SK-N-DZ (cell line): ENCODE measurements around the gene ZNF33A. TPM values are rescaled to one million over a fixed set of nuclear protein-coding genes. Genes with fewer than 3 reads are reported as not detected.
"Not testable (repeated sequence)": the region's sequence is repeated elsewhere in the genome, so short reads cannot be mapped to it uniquely, and the experiment has no call there.

Experiments
- DNase-seq: peaks from one replicate; pipeline ENCODE4 v3.0.0-alpha.2; 2015; ENCODE audit warnings: low spot score
- polyA plus RNA-seq, 2 experiments: library from polyadenylated mRNA; depleted of rRNA; stranded (reverse); fragments of >200 nt; gene quantifications; 2 replicates each; pipeline ENCODE4 v1.2.3, GENCODE V29; 2014

The ZNF33A gene
- 19.8 and 25.3 TPM in 2 replicates for polyA plus RNA-seq (2014; cell fraction: cytosol; rRNA removed)
- polyA plus RNA-seq (2014; cell fraction: nucleus; rRNA removed), result 29.5 and 30.1 TPM in 2 replicates

DNA sequence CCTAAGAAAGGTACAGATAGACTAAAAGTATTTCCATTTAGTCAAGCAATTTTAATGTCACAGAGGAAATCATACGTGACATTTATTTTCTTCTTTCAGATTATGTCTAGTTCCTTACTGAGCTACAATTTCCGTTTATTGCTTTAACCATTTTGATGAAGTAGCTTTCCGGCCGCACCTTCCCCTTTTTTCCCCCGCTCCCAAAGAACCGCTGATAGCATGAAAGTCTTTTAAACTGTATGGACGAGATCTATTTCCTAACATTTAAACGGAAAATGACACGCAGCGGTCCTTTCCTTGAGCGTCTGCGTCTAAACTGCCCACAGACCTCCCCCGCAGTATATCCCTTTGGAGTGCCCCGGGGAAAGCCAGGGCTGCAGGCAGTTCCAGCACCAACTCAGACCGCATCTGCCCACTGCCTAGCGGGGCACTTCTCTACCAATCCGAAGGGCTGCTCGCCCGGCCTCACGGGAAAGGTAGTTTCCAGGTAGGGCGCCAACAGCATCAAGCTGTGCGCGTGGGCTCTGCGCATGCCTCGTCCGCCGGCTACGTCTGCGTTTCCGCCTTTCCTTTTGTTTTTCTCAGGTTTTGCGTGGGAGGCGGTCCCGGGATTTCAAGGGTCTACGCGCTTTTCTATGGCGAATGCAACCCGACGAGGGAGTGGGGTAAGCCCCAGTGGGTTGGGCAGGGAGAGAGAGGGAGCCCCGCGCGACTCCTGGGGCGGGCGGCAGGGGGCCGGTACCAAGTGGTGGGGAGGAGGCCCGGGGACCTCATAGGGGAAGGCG is at the start of gene ZNF33A:
Gene ZNF33A, plus strand, starts transcription at position 557 of the 785 bp plus-strand sequence. CDS start 1,667 bp downstream, outside the sequence.
- peak; percentile 89 for DNase-seq

- no peak for DNase-seq
Measured at GRCh38 chr10:37965006-37965405, 45.5 kb upstream of the ZNF33A start.

DNA sequence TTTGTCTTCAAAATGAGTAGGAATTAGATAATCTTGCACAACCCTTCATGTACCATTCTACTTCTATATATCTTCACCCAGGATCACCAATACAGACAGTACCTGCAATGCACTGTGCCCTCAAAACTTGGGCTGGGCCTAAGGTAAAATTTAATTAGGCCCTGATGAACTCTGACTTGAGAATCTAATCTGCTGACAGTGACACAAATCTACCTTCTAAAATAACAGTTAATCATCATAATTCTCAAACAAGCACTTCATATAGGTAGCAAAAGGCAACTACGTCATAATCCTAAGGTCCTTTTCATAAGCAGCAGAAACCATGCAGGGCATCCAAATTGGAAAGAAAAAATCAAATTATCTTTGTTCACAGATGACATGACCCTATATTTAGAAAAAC is 38.1 kb upstream of the ZNF33A start:
- no peak for DNase-seq

- peak; percentile 14 for DNase-seq
Measured at GRCh38 chr10:37975401-37975991, 35.0 kb upstream of the ZNF33A start.

DNA sequence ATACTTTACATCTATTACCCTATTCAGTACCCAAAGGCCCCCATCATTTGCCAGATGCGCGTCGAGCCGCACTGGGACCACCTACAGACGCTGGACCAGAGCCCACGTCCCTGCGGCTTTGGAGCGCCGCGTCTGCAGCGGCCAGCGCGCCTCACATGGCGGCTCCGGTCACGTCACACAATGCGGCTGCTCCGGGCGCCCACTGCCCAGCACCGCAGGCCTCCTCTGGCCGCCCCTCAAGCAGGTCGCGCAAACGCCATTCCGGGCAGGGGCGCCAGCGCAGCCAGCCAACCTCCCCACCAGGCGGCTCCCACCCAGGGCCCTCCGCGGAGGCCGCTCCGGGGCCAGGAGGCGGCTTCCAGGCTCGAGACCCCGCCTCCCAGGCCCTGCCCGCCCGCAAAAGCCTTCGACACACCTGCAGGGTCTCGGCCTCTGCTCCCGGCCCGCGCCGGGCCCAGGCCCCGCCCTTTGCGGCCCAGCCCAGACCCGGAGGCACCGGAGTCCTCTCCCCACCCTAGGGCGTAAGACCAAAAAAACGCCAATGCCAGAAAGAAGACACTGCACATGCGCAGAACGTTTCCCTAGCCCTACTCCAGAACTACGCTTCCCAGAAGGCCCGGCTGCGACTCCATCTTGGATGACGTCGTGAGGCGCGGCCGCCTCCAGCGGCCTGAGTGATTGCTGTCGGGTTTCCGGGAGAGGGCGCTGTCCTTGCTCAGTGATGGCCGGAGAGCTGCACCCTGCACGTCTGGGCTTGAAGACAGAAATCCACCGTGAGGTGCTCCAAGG is 34.2 kb upstream of the ZNF33A start, which contains the start of gene ZNF25:
Gene ZNF25, minus strand, starts transcription at position 557 of the 789 bp plus-strand sequence. CDS start 4,925 bp downstream, outside the sequence.
- peak; percentile 99 for DNase-seq

DNA sequence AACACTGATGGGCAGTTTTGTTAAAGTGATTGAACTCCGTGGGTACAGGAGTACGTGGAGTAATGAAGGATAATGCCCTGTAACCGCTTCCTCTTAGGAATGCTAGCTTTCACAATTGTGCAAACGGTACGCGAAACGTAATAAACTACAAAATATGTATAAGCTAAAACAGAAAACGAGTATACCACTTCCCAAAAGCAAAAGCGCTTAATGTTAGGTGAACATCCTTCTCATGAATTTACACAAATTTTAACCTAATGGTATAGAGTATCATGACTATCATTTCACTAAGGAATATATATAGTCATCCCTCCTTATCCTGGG is 33.6 kb upstream of the ZNF33A start:
- DNase-seq, result no peak

DNA sequence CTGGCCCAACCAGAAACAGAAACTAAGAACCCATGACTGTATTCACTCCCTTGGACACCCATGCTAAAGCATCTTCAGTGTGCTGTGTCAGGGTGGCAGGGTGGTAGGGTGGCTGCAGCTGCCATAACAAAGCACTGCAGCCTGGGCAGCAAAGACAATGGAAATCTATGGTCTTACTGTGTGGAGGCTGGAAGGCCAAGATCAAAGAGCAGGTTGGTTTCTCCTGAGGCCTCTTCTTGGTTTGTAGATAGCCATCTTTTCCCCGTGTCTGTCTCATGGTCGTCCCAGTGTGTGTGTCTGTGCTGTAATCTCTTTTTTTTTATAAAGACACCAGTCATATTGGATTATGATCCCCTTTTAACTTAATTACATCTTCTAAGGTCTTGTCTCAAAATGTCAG is 18.8 kb upstream of the ZNF33A start:
- no peak for DNase-seq

- peak; percentile 30 for DNase-seq
Measured at GRCh38 chr10:37992083-37992482, 18.4 kb upstream of the ZNF33A start.

GRCh38 chr10:37998920-37999319 is 11.6 kb upstream of the ZNF33A start:
- not testable (repeated sequence) for DNase-seq

- not testable (repeated sequence) for DNase-seq
Measured at GRCh38 chr10:38000474-38000873, 10.0 kb upstream of the ZNF33A start.

DNA sequence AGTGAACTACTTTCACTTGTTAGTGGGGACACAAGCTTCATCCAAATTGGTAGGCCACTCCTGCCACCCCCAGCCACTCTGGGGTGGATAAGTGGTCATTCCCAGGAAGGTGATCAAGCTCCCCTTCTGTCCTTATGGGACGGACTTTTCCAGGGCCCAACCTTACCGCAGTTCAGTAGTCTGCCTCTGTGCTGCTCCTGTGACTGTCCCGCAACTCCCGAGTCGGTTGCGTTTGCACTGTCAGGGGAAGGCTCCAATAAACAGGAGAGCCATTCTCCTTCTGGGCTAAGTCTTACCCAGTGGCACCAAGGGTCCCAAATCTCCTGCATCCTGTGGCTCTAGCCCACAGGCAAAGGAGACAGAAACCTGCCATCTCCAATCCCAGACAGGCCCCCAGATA is 7.4 kb upstream of the ZNF33A start:
- DNase-seq, result no peak

DNA sequence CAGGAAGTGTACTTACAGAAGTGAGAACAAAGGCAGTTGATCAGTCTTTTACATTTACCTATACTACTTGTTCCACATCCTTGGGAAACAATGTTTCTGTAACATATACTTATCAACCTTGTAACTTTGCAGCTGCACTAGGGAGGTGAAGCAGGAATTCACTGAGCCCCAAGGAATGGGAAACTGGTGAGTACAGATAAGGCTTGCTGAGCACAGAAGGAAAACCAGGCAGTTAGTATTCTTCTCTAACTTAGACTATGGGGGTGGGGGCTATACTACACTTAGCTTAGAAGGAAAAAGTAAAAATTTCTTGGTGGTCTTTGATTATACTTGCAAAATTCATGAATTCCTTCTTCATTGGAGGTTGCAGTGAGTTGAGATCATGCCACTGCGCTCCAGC is 6.9 kb upstream of the ZNF33A start:
- no peak for DNase-seq

DNA sequence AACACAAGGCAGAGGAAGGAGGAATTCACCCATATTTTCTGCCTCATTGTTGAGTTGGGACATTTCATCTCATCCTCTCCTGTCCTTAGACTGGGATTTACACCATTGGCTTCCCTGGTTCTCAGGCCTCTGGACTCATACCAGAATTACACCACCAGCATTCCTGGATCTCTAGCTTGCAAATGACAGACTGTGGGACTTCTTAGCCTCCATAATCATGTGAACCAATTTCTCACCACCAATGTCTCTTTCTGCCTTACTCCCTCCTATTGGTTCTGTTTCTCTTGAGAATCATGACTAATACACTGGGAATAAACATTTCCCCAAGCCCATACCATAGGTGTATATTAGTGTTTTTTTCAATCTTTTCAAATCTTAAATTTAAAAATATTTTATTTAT is 2.9 kb upstream of the ZNF33A start:
- no peak for DNase-seq

GRCh38 chr10:38007991-38008390 is 2.5 kb upstream of the ZNF33A start:
- DNase-seq, result no peak

GRCh38 chr10:38016354-38016753 is 5.9 kb downstream of the ZNF33A start:
- DNase-seq, result no peak

- DNase-seq, result not testable (repeated sequence)
Measured at GRCh38 chr10:38019124-38019523, 8.6 kb downstream of the ZNF33A start.

- DNase-seq, result no peak
Measured at GRCh38 chr10:38025283-38025682, 14.8 kb downstream of the ZNF33A start.

DNA sequence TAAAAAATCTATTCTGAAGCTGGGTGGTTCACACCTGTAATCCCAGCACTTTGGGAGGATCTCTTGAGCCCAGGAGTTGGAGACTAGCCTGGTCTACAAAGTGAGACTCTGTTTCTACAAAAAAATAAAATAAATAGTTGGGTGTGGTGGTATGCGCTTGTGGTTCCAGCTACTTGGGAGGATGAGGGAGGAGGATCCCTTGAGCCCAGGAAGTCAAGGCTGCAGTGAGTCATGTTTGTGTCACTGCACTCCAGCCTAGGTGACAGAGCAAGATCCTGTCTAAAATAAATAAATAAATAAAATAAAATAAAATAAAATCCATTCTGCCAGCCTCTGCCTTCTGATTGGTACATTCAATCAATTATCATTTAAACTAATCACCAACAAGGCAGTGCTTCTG is 17.5 kb downstream of the ZNF33A start:
- DNase-seq, result no peak

DNA sequence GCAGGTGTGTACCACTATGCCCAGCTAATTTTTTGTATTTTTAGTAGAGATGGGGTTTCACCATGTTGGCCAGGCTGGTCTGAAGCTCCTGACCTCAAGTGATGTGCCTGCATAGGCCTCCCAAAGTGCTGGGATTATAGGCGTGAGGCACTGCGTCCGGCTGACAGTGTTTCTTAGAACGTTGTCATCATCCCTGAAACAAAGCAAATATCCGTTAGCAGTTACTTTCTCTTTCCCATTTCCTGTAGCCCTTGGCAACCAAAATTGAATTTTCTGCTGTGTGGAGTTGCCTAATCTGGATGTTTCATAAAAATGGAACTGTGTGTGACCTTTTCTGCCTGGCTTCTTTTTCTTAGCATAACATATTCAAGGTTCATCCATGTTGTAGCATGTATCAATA is 22.4 kb downstream of the ZNF33A start:
- no peak for DNase-seq

GRCh38 chr10:38038107-38038931 is 27.8 kb downstream of the ZNF33A start:
- DNase-seq, result no peak

GRCh38 chr10:38038932-38039245 is 28.4 kb downstream of the ZNF33A start:
- DNase-seq, result no peak

- no peak for DNase-seq
Measured at GRCh38 chr10:38043516-38043915, 33.0 kb downstream of the ZNF33A start.
